HL-60 (cell line): ENCODE results near the gene SIGLEC10.

Experiments used
- DNase-seq, 2 experiments: peaks; one replicate each; pipeline ENCODE4 v3.0.0-alpha.2; 2010 to 2020; ENCODE audit warnings: low read depth in 1 of 2, low spot score in 1 of 2
- H3K27ac ChIP-seq: fragments of 250-450 bp; sonication (Bioruptor Pico); replicated peaks from 2 replicates; pipeline ENCODE4 v1.5.1; 2020; ENCODE audit warnings: mild to moderate bottlenecking, moderate library complexity
- H3K27me3 ChIP-seq: fragments of 250-450 bp; sonication (Bioruptor Pico); 2 replicates; pipeline ENCODE4 v1.5.1; 2021; ENCODE audit warnings: mild to moderate bottlenecking, moderate library complexity; ENCODE audit not compliant: insufficient read depth, poor library complexity, severe bottlenecking
- H3K4me3 ChIP-seq: replicated peaks from 2 replicates; pipeline ENCODE4 v1.5.1; 2011; ENCODE audit warnings: mild to moderate bottlenecking, control low read depth, low read length; ENCODE audit not compliant: insufficient read depth
- GABPA ChIP-seq: IDR thresholded peaks from 2 replicates; pipeline ENCODE4 v1.6.1; 2012; ENCODE audit warnings: low read depth
- POLR2AphosphoS5 ChIP-seq: IDR thresholded peaks from 2 replicates; pipeline ENCODE4 v1.6.1; 2012; ENCODE audit warnings: low read depth
- SPI1 ChIP-seq: IDR thresholded peaks from 2 replicates; pipeline ENCODE4 v1.6.1; 2012; ENCODE audit warnings: low read depth, mild to moderate bottlenecking, borderline replicate concordance
- TF ChIP-seq, protein P1 (sequence below): IDR thresholded peaks from 2 replicates; pipeline ENCODE4 v1.6.1; 2012; ENCODE audit warnings: low read depth; ENCODE audit not compliant: insufficient replicate concordance
- TF ChIP-seq, protein P2 (sequence below): IDR thresholded peaks from one replicate; pipeline ENCODE4 v1.5.1; 2011; ENCODE audit warnings: low read length, control low read depth, inconsistent platforms; ENCODE audit not compliant: insufficient read depth

The SIGLEC10 gene

DNA sequence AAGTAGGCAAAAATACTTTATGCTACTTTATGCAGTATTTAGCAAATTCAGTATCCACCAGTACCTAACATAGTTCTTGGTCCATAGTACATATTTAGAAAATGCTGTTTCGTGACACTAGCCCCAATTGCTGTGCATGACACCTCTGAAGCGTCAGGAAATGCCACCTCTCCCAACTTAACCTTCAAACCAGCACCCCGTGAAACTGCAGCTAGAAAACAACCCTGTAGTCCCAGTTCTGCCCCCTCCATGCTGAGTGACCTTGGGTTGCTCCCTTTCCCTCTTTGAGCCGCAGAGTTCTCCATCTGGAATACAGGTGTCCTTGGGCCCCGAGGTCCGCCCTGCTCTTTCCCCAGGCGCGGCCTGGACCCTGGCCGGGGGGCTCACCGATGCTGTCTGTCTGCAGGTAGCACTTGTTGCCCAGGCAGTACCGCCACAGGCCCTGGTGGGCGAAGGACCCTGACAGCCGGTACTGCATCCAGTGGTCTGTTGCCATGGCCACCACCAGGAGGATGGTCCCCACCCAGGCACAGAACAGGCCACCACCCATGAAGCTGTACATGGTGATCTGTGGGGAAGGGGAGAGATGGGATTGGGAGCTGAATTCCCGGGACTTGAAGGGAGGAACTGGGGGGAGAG lies 30.4 kb downstream of the SIGLEC10 start:
- Histone ChIP-seq H3K27ac (no peak overlapping the region), H3K27me3 (no peaks in the 10 kb centered on the region), H3K4me3 (no peak overlapping the region)
- TF ChIP-seq POLR2AphosphoS5 (no peak), GABPA (no peak), SPI1 (no peak)
- TF ChIP-seq, protein P1, sequence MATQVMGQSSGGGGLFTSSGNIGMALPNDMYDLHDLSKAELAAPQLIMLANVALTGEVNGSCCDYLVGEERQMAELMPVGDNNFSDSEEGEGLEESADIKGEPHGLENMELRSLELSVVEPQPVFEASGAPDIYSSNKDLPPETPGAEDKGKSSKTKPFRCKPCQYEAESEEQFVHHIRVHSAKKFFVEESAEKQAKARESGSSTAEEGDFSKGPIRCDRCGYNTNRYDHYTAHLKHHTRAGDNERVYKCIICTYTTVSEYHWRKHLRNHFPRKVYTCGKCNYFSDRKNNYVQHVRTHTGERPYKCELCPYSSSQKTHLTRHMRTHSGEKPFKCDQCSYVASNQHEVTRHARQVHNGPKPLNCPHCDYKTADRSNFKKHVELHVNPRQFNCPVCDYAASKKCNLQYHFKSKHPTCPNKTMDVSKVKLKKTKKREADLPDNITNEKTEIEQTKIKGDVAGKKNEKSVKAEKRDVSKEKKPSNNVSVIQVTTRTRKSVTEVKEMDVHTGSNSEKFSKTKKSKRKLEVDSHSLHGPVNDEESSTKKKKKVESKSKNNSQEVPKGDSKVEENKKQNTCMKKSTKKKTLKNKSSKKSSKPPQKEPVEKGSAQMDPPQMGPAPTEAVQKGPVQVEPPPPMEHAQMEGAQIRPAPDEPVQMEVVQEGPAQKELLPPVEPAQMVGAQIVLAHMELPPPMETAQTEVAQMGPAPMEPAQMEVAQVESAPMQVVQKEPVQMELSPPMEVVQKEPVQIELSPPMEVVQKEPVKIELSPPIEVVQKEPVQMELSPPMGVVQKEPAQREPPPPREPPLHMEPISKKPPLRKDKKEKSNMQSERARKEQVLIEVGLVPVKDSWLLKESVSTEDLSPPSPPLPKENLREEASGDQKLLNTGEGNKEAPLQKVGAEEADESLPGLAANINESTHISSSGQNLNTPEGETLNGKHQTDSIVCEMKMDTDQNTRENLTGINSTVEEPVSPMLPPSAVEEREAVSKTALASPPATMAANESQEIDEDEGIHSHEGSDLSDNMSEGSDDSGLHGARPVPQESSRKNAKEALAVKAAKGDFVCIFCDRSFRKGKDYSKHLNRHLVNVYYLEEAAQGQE: no peak
- TF ChIP-seq, protein P2, sequence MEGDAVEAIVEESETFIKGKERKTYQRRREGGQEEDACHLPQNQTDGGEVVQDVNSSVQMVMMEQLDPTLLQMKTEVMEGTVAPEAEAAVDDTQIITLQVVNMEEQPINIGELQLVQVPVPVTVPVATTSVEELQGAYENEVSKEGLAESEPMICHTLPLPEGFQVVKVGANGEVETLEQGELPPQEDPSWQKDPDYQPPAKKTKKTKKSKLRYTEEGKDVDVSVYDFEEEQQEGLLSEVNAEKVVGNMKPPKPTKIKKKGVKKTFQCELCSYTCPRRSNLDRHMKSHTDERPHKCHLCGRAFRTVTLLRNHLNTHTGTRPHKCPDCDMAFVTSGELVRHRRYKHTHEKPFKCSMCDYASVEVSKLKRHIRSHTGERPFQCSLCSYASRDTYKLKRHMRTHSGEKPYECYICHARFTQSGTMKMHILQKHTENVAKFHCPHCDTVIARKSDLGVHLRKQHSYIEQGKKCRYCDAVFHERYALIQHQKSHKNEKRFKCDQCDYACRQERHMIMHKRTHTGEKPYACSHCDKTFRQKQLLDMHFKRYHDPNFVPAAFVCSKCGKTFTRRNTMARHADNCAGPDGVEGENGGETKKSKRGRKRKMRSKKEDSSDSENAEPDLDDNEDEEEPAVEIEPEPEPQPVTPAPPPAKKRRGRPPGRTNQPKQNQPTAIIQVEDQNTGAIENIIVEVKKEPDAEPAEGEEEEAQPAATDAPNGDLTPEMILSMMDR: no peak
- DNase-seq: no peak

DNA sequence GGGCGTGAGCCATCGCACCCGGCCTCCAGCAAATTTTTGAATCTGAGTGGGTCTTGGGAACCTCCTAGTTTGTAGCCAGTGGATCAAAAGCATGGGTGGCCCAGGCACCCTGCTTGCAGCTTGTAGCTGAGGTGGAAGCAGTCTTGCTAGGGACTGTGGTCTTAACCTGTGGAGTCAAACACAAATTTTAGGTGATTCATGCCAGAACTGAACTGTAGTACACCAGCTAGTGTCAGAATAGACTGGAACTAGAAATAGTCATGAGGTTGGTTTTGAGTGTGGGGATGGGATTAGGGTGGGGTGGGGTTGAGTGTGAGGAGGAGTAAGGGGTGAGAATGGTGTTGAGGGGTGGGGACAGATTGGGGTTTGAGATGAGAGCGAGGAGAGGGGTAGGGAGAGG lies 35.4 kb downstream of the SIGLEC10 start:
- H3K27ac ChIP-seq: no peak overlapping the region

DNA sequence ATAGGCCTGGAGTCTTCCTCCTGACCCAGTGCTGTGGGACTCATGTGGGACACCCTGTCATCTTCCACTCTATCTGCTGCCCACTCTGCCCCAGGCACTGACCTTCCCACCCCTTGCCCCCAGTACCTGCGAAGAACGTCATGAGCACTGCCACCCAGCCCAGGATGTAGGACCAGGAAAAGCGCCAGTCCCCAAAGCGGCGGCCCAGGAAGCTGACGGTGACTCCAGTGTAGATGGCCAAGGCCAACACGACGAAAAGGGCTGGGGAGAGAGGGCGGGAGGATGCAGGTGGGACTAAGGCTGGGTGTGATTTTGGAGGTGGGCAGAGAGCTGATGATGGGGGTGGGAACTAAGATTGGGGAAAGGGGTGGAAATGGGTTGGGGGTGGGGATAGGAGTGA lies 37.1 kb downstream of the SIGLEC10 start:
- no peak for DNase-seq
- H3K27me3 ChIP-seq: no peaks in the 10 kb centered on the region
- TF ChIP-seq, protein P2: no peak
- TF ChIP-seq POLR2AphosphoS5 (no peak), SPI1 (no peak)
- TF ChIP-seq, protein P1: no peak
- no peak overlapping the region for H3K4me3 ChIP-seq
- no peak overlapping the region for H3K27ac ChIP-seq

More for the DNA sequence above, 35.4 kb downstream of the SIGLEC10 start:
- no peak overlapping the region for H3K4me3 ChIP-seq
- no peak for DNase-seq
- H3K27me3 ChIP-seq: no peaks in the 10 kb centered on the region
- TF ChIP-seq GABPA (no peak), SPI1 (no peak), POLR2AphosphoS5 (no peak)
- TF ChIP-seq, protein P1: no peak
- TF ChIP-seq, protein P2: no peak
